Upper lobe of left lung (tissue), 4 donors: ENCODE results near the gene TEAD3.

Experiments used
- CTCF ChIP-seq, 6 experiments: fragments of 450-650 bp in 4 of 6; fragments of 200-600 bp in 2 of 6; sonication (generic) in 2 of 6; IDR thresholded peaks; one replicate each; pipeline ENCODE4 v1.5.1; 2016 to 2019; ENCODE audit warnings: antibody characterized with exemption in 6 of 6
- POLR2A ChIP-seq, 4 donors: fragments of 450-650 bp; IDR thresholded peaks; one replicate each; pipeline ENCODE4 v1.5.1; 2016 to 2017; ENCODE audit warnings: antibody characterized with exemption in 4 of 4, mild to moderate bottlenecking in 2 of 4

GRCh38 chr6:35514587-35514986 is 17.7 kb upstream of the TEAD3 start:
- TF ChIP-seq CTCF (IDR thresholded peaks at IDR 0.05) = no peak
- TF ChIP-seq POLR2A (IDR thresholded peaks at IDR 0.05) = no peak
